Raji (cell line): ENCODE measurements around the gene PPP1R15B.

ENCODE experiments used
- POLR2A ChIP-seq: IDR thresholded peaks from 2 replicates; pipeline ENCODE4 v1.6.1; 2011; ENCODE audit warnings: low read depth, low read length, control low read depth; ENCODE audit not compliant: insufficient read depth

Gene PPP1R15B

DNA sequence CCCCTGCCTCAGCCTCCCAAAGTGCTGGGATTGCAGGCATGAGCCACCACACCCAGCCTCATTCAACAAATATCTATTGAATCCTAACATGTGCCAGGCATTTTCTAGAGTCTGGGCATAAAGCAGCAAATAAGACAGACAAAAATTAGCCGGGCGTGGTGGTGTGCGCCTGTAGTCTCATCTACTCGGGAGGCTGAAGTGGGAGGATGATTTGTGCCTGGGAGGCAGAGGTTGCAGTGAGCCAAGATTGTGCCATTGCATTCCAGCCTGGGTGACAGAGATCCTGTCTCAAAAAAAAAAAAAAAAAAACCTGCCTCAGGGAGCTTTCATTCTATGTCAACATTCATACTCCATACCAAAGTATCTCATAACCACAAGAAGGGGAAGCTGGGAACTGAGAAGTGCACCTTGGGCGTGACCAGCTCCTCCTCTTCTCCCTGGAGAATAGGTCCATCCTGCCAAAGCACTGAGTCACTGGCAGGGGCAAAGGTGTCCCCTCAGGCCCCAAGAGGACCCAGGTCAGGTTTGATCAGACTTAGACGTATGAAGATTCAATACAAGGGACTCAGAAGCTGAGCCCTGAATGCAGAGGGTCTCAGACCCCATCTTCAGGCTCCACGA lies 36.8 kb upstream of the PPP1R15B start:
- no peak for TF ChIP-seq POLR2A

DNA sequence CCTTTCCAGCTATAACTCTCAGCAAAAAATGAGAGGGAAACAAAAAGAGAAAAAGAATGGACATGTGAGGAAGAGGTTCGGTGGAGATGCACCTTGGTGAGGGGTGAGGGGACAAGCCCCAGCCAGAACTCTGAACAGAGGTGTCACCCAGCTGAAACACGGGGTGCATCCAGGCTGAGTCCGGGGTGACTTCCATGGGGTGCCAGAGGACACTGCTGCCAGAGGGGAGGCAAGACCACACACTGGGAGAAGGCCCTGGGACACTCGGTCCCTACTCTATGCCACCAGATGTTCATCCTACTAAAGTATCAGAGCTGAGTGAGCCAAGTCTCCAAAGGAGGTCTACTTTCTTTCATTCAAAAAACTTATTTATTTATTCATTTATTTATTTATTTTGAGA lies 36.1 kb upstream of the PPP1R15B start:
- TF ChIP-seq POLR2A, result no peak

- no peak for TF ChIP-seq POLR2A
Observed at GRCh38 chr1:204447190-204447589, 35.6 kb upstream of the PPP1R15B start.

DNA sequence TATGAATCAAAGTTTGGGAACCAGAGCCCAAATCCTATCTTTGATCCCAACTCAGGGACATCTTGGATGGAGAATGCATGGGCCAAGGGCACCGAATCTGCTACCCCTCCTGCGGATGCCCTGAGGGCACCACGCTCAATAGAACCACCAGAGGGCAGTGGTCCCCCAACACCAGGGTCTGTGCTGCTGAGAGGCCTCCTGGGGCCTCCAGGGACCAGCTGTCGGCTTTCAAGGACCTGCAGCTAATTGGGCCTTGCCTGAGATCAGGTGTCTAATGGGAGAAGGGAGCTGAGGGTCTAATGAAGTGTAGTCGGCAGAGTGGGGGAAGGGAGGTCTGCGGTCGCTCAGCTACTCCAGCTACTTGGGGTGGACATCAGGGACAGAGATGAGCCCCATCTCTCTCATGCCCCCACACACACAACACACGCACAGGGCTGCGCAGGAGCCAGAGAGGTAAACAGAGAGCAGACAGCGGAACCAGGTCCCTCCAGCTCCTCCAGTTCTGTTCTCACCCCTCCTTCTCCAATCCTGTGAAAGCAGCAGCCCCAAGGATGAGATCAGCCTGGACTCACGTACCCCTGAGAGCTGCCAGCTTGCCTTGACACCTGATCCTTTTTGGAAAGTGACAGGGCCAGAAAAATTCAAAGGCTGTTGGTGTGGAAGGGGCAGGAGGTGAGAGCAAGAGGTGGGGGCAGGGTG lies 34.9 kb upstream of the PPP1R15B start:
- TF ChIP-seq POLR2A, result no peak

DNA sequence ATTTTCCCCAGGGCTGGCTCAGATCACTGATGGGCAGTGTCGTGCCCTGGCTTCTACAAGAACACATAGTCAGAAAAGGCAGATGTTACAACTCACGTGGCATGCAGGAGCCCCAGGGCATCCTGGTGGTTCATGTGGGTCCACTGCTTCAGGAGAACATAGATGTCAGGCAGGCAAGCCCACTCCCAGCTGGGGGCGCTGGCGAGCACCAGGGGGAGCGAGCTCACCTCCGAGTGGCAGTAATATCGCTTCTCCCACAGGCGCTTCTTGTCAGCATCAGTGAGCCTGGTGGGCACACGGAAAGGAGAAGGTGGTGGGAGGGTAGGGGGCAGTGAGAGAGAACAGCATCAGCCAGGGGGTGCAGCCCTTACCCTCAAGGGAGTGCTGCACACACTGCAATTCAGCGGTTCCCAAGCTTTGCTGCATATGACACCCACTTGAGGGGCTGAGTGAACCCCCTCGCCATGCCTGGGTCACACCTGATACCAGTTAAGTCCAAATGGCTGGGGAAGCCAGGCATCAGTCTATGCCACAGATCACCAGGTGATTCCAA lies 34.3 kb upstream of the PPP1R15B start:
- TF ChIP-seq POLR2A, result no peak

DNA sequence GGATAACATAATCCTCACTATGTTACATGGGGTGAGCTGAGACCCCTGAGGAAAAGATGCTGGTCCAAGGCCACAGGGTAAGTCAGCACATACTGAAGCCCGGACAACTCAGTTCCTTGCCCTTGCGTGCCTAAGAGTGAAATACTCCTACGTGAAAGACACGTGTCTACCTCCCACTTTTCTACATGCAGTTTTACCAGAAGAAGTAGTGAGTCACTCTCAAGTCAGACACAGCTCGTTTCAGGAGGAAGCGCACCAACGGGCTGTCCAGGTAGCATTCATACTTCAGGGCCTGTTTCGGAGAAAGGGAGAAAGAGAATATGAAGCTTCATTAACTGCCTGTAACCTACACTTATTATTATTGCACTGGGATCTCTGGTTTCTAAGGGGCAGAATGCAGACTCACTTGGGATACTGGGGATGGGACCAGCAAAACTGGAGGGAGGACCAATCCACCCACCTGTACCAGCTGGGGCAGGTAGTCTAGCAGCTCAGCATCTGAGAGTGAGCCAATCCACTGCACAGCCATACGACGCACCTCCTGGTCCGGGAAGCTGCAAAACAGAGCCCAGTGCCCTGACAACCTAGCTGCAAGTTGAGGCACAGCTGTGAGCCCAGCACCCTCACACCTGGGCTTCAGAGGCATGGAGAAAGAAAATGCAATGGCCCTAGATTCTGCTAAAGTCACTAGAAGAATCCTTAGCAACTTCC lies 32.4 kb upstream of the PPP1R15B start:
- TF ChIP-seq POLR2A, result no peak

- no peak for TF ChIP-seq POLR2A
Observed at GRCh38 chr1:204443260-204443619, 31.6 kb upstream of the PPP1R15B start.

DNA sequence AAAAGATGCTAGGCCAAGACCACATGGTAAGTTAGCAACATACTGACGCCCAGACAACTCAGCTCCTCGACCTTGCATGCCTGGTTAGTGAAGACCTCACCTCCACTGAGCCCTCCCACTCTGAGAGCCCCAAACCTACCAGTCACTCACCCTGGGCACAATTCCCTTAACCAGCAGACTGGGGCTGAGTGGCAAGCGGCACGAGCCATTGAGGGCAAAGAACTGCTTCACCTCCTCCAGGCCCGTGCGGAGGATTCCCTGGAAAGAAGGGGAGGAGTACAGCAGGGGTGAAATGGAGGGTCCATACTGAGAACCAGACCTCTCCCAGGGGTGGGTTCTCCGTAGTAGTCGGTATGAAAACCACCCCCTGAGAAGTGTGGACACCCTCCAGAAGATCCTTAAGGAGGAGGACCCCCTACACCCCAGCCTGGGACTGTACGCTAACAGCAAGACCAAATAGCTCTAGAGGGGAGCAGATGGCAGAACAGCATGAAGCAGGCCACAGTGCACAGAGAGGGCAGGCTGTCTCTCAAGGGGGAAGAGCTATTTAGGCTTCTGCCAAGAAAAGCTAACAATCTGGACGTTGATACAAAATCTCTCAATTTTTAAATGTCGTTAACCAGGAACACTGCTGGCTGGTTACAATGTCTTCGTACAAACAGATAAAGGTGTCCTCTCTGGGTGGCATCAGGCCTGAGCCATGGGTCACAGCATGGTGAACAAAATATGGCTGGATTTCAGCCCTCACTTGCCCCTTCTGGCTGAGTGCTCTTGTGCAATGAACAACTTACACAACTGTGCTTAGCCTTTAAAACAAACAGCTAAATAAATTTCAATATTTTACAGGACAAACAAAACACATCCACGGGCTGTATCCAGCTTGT lies 31.0 kb upstream of the PPP1R15B start:
- TF ChIP-seq POLR2A, result no peak

GRCh38 chr1:204441558-204441957 lies 29.9 kb upstream of the PPP1R15B start:
- no peak for TF ChIP-seq POLR2A

GRCh38 chr1:204439621-204440375 lies 28.2 kb upstream of the PPP1R15B start:
- TF ChIP-seq POLR2A, result no peak

- TF ChIP-seq POLR2A, result no peak
Observed at GRCh38 chr1:204438628-204439027, 27.0 kb upstream of the PPP1R15B start.

GRCh38 chr1:204437796-204438570 lies 26.4 kb upstream of the PPP1R15B start:
- TF ChIP-seq POLR2A, result no peak

- TF ChIP-seq POLR2A, result no peak
Observed at GRCh38 chr1:204435872-204436271, 24.3 kb upstream of the PPP1R15B start.
